ENCODE results near the gene RPP25. TPM values are rescaled to one million over a fixed set of nuclear protein-coding genes. Genes with fewer than 3 reads are reported as not detected.
"Not testable (repeated sequence)": the region's sequence is repeated elsewhere in the genome, so short reads cannot be mapped to it uniquely, and the experiment has no call there.

The RPP25 gene
- total RNA-seq, 1 donor from 2014 or later = 4.0 TPM

GRCh38 chr15:74962219-74962618 lies 5.6 kb upstream of the RPP25 start:
- no peak for ATAC-seq

GRCh38 chr15:74961616-74962015 lies 5.0 kb upstream of the RPP25 start:
- ATAC-seq = no peak

GRCh38 chr15:74960995-74961588 lies 4.5 kb upstream of the RPP25 start:
- no peak for ATAC-seq

- ATAC-seq = no peak
These were observed 3.7 kb upstream of the RPP25 start for GRCh38 chr15:74960286-74960685.

GRCh38 chr15:74959586-74959939 lies 3.0 kb upstream of the RPP25 start:
- no peak for ATAC-seq

GRCh38 chr15:74958908-74959585 lies 2.5 kb upstream of the RPP25 start:
- no peak for ATAC-seq

GRCh38 chr15:74958320-74958907 lies 1.8 kb upstream of the RPP25 start:
- ATAC-seq = peak; percentile 37

- ATAC-seq = no peak
These were observed 984 bp upstream of the RPP25 start for GRCh38 chr15:74957476-74958035.

- peak; percentile 73 for ATAC-seq
These were observed 550 bp downstream of the RPP25 start for GRCh38 chr15:74955796-74956647.

- ATAC-seq = no peak
These were observed 1.6 kb downstream of the RPP25 start for GRCh38 chr15:74955017-74955416.

GRCh38 chr15:74954515-74954914 lies 2.1 kb downstream of the RPP25 start:
- ATAC-seq = no peak

- no peak for ATAC-seq
These were observed 5.6 kb downstream of the RPP25 start for GRCh38 chr15:74951006-74951405.

- ATAC-seq = peak; percentile 71
These were observed 6.3 kb downstream of the RPP25 start for GRCh38 chr15:74950078-74950908.

GRCh38 chr15:74937590-74938371 lies 18.8 kb downstream of the RPP25 start, which contains the start of gene COX5A:
Gene COX5A, minus strand, starts transcription at chr15:74938073. Its CDS starts 59 bp downstream, at chr15:74938014.
- ATAC-seq = peak; percentile 99

- no peak for ATAC-seq
These were observed 19.3 kb downstream of the RPP25 start for GRCh38 chr15:74937272-74937589.

- not testable (repeated sequence) for ATAC-seq
These were observed 21.4 kb downstream of the RPP25 start for GRCh38 chr15:74935193-74935592.

GRCh38 chr15:74933573-74933972 lies 23.0 kb downstream of the RPP25 start:
- ATAC-seq = no peak

- ATAC-seq = no peak
These were observed 27.8 kb downstream of the RPP25 start for GRCh38 chr15:74928771-74929198.

- no peak for ATAC-seq
These were observed 32.0 kb downstream of the RPP25 start for GRCh38 chr15:74924525-74924924.

- ATAC-seq = no peak
These were observed 36.1 kb downstream of the RPP25 start for GRCh38 chr15:74920456-74920855.

GRCh38 chr15:74917676-74918075 lies 38.9 kb downstream of the RPP25 start:
- no peak for ATAC-seq

All from esophagus mucosa (tissue), 1 donor.